Loucy (cell line): ENCODE data around the gene ZKSCAN8.

Source experiments
- H2AFZ ChIP-seq: fragments of 200-600 bp; sonication (generic); 2 replicates; pipeline ENCODE4 v1.6.0; 2016; ENCODE audit warnings: antibody characterized with exemption, mild to moderate bottlenecking, low read length, moderate library complexity
- H3F3A ChIP-seq: fragments of 200-600 bp; 2 replicates; pipeline ENCODE4 v1.6.0; 2016; ENCODE audit warnings: antibody characterized with exemption, low read depth, mild to moderate bottlenecking
- H3K27me3 ChIP-seq: fragments of 200-600 bp; sonication (generic); 2 replicates; pipeline ENCODE4 v1.6.1; 2014; ENCODE audit warnings: low read length, mild to moderate bottlenecking; ENCODE audit not compliant: insufficient read depth, poor library complexity, severe bottlenecking
- H3K36me3 ChIP-seq: fragments of 200-600 bp; sonication (generic); 2 replicates; pipeline ENCODE4 v1.6.1; 2016; ENCODE audit warnings: low read length; ENCODE audit not compliant: insufficient read depth
- H3K4me1 ChIP-seq: fragments of 200-600 bp; sonication (generic); 2 replicates; pipeline ENCODE4 v1.5.1; 2014; ENCODE audit warnings: low read length, mild to moderate bottlenecking; ENCODE audit not compliant: insufficient read depth, poor library complexity, severe bottlenecking
- H3K4me2 ChIP-seq: fragments of 200-600 bp; sonication (generic); 2 replicates; pipeline ENCODE4 v1.6.0; 2014; ENCODE audit warnings: antibody characterized with exemption, low read length, low read depth, mild to moderate bottlenecking; ENCODE audit not compliant: poor library complexity, severe bottlenecking
- H3K4me3 ChIP-seq: fragments of 200-600 bp; sonication (generic); 2 replicates; pipeline ENCODE4 v1.5.1; 2014; ENCODE audit warnings: low read length, mild to moderate bottlenecking, mixed read lengths; ENCODE audit not compliant: poor library complexity, severe bottlenecking
- H3K79me2 ChIP-seq: fragments of 200-600 bp; sonication (generic); 2 replicates; pipeline ENCODE4 v1.6.1; 2014; ENCODE audit warnings: low read length; ENCODE audit not compliant: insufficient read depth
- H3K9ac ChIP-seq: fragments of 200-600 bp; sonication (generic); 2 replicates; pipeline ENCODE4 v1.6.0; 2014; ENCODE audit warnings: mild to moderate bottlenecking, low read depth, low read length, moderate library complexity; ENCODE audit not compliant: poor library complexity, severe bottlenecking
- H3K9me2 ChIP-seq: fragments of 200-600 bp; sonication (generic); replicated peaks from 2 replicates; pipeline ENCODE4 v1.6.1; 2016; ENCODE audit warnings: low read depth, low read length, mixed read lengths
- H3K9me3 ChIP-seq: fragments of 200-600 bp; sonication (generic); 2 replicates; pipeline ENCODE4 v1.6.1; 2014; ENCODE audit warnings: mild to moderate bottlenecking, antibody characterized with exemption, low read length, low read depth; ENCODE audit not compliant: insufficient read depth
- H4K20me1 ChIP-seq: fragments of 200-600 bp; sonication (generic); 2 replicates; pipeline ENCODE4 v1.6.0; 2014; ENCODE audit warnings: antibody characterized with exemption, low read length, mild to moderate bottlenecking; ENCODE audit not compliant: insufficient read depth, poor library complexity, severe bottlenecking
- EZH2phosphoT487 ChIP-seq: fragments of 200-600 bp; IDR thresholded peaks from 2 replicates; pipeline ENCODE4 v1.6.1; 2018; ENCODE audit warnings: antibody characterized with exemption, mild to moderate bottlenecking, moderate library complexity, borderline replicate concordance
- TF ChIP-seq, protein P1 (sequence below): fragments of 200-600 bp; sonication (generic); conservative IDR thresholded peaks from 2 replicates; pipeline ENCODE4 v1.5.1; 2014; ENCODE audit warnings: mild to moderate bottlenecking, antibody characterized with exemption, low read length

ZKSCAN8 gene

DNA sequence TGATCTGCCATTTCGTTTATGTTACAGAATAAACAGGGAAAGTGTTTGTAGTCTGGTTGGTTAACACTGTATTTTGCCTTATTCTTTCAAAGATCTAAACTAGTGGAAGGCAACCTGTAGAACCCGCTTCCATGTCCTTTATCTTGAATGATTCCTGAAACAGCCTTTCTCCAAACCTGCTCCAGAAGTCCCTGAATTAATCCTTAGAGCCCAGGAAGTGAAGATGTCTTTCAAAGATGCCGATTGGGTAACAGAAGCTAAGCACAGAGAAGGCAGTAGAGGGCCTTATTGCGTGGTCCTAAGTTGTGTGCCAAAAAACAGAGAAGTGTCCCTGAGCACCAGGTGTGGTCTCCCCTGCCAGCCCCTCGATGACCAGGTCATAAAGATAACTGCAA is 36.4 kb upstream of the ZKSCAN8 start:
- TF ChIP-seq, protein P1, sequence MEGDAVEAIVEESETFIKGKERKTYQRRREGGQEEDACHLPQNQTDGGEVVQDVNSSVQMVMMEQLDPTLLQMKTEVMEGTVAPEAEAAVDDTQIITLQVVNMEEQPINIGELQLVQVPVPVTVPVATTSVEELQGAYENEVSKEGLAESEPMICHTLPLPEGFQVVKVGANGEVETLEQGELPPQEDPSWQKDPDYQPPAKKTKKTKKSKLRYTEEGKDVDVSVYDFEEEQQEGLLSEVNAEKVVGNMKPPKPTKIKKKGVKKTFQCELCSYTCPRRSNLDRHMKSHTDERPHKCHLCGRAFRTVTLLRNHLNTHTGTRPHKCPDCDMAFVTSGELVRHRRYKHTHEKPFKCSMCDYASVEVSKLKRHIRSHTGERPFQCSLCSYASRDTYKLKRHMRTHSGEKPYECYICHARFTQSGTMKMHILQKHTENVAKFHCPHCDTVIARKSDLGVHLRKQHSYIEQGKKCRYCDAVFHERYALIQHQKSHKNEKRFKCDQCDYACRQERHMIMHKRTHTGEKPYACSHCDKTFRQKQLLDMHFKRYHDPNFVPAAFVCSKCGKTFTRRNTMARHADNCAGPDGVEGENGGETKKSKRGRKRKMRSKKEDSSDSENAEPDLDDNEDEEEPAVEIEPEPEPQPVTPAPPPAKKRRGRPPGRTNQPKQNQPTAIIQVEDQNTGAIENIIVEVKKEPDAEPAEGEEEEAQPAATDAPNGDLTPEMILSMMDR: no peak
- no peak for TF ChIP-seq EZH2phosphoT487
- Histone ChIP-seq H3K4me2 (peak overlapping the region; percentile 93), H3K9me2 (no peaks in the 10 kb centered on the region), H3K79me2 (no peaks in the 10 kb centered on the region), H3K4me3 (peak overlapping the region; percentile 74), H3K27me3 (no peaks in the 10 kb centered on the region), H3K36me3 (no peaks in the 10 kb centered on the region), H3F3A (no peaks in the 10 kb centered on the region), H3K4me1 (peaks cover 12% of the 10 kb centered on the region), H3K9me3 (no peaks in the 10 kb centered on the region), H2AFZ (peak overlapping the region; percentile 91), H3K9ac (peak overlapping the region; percentile 72), H4K20me1 (no peaks in the 10 kb centered on the region)

DNA sequence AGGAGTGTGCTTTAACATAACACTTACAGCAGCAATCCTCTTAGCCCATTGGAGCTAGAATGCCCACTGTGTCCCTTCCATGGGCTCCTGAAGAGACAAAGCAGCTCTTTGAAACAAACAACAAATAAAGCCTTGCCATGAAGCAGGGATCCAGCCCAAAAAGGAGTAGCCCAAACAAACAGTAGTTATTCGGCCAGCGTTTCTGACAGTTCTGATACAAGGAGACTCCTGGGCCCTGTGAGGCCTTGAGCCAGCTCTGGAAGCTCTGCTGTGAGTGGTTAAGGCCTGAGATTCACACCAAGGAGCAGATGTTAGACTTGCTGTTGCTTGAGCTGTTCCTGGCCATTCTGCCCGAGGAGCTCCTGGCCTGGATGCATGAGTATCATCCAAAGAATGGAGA is 34.2 kb upstream of the ZKSCAN8 start:
- Histone ChIP-seq H4K20me1 (no peaks in the 10 kb centered on the region), H3F3A (no peaks in the 10 kb centered on the region), H3K79me2 (no peaks in the 10 kb centered on the region)

DNA sequence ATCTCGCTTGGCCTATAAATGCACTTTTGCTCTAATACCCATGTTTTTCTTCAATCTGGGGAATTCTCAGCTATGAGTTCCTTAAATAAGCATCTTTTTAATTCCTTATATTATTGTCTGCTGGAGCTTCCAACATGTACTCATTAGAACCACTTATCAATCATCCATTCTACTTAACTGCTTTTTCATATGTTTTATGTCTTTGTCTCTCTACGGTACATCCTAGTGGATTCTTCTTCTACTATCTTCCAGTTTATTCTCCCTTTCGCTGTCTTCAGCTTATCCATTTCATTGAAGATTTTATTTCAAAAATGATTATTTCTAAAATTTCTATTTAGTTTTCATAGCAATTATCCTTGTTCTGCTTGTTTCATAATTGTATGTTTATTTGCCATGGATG is 29.7 kb upstream of the ZKSCAN8 start:
- H3K9ac ChIP-seq: no peak overlapping the region
- no peaks in the 10 kb centered on the region for H3K4me1 ChIP-seq
- TF ChIP-seq, protein P1: no peak
- no peak for TF ChIP-seq EZH2phosphoT487
- H2AFZ ChIP-seq: no peak overlapping the region
- H3K27me3 ChIP-seq: no peaks in the 10 kb centered on the region
- H4K20me1 ChIP-seq: no peaks in the 10 kb centered on the region
- no peaks in the 10 kb centered on the region for H3K9me2 ChIP-seq
- peaks cover 12% of the 10 kb centered on the region; the same call in 1 of the 2 replicates for H3K36me3 ChIP-seq
- H3K4me2 ChIP-seq: no peak overlapping the region
- no peaks in the 10 kb centered on the region for H3F3A ChIP-seq
- no peaks in the 10 kb centered on the region for H3K9me3 ChIP-seq
- no peaks in the 10 kb centered on the region for H3K79me2 ChIP-seq
- H3K4me3 ChIP-seq: no peak overlapping the region

More for the DNA sequence above, 34.2 kb upstream of the ZKSCAN8 start:
- Histone ChIP-seq H3K9ac (no peak overlapping the region), H3K9me2 (no peaks in the 10 kb centered on the region), H3K4me3 (no peak overlapping the region), H3K4me2 (no peak overlapping the region), H3K9me3 (no peaks in the 10 kb centered on the region), H3K4me1 (peaks cover 12% of the 10 kb centered on the region), H2AFZ (no peak overlapping the region), H3K36me3 (no peaks in the 10 kb centered on the region), H3K27me3 (no peaks in the 10 kb centered on the region)
- no peak for TF ChIP-seq EZH2phosphoT487
- TF ChIP-seq, protein P1: no peak
